GM19240 (cell line): ENCODE data around the gene ACTL10.

Experiments
- DNase-seq: peaks from one replicate; pipeline ENCODE4 v3.0.0; 2011; ENCODE audit warnings: low spot score; ENCODE audit not compliant: insufficient read length

ACTL10 gene

DNA sequence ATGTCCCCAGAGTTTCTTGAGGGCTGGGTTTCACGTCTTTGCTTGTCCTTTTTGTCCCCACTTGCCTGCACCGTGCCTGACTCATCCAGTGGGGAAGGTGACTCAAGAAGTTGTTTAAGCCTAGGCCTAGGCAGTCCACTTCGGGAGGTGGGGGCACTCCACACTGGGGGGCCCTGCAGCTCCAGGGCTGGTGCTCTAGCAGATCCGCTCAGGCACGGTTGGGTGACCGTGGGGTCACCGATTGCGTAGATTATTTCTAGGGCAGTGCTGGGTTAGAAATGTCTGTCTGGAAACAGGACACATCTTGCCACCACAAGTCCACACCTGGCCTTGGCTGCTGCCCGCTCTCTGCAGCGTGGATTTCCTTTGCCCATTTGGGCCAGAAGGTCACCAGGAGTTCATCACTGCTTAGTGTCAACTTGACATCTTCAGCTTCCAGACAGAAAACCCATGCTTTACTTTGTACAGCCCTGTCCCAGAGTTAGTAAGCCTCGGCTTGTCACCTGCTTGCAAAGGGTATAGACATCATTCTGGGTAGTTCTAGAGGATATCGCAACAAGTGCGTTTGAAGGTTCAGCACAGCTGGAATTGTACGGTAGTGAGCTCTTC lies 18.2 kb upstream of the ACTL10 start:
- DNase-seq: no peak

DNA sequence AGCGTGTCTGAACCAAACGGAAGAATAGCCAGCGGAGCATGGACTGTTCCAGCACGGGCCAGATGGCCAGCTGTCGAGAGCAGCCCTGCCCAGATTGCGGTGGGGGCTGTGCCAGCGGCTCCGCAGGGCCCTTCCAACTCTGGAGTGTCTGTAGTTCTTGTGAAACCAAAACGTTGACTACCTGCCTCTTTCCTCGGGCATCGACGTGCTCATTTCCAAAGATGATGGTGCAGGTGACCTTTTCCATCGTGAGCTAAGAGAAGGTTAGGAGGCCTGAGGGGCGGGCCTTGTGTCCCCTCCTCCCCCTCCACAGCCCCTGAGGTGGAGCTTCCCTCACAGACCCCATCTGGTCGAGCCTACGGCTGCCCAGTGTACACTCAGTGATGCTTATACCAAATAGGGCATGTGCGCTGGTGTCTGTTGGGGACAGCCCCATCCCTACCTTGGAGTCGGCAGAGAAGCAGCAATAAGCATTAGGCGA lies 17.5 kb upstream of the ACTL10 start:
- no peak for DNase-seq

DNA sequence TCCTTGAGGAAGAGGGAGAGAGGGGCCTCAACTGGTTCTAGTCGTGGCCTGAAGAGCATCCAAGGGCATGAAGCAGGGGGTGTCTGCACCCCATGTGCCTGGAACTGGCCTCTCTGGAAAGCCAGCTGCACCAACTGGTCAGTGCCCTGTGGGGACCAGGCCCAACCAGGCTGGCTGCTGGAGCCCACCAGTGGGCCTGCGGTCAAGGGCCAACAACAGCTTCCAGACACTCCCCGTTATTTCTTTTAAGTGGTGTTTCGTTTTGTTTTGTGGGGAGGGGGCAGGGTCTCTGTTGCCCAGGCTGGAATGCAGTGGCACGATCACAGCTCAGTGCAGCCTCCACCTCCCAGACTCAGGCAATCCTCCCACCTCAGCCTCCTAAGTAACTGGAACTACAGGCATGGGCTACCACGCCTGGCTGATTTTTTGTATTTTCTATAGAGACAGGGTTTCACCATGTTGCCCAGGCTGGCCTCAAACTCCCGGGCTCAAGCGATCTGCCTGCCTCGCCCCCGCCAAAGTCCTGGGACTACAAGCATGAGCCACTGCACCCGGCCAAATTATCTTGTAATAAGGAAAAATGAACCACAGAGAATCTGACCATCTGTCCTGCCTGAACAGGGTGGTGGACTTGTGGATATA lies 16.5 kb upstream of the ACTL10 start:
- DNase-seq: no peak

DNA sequence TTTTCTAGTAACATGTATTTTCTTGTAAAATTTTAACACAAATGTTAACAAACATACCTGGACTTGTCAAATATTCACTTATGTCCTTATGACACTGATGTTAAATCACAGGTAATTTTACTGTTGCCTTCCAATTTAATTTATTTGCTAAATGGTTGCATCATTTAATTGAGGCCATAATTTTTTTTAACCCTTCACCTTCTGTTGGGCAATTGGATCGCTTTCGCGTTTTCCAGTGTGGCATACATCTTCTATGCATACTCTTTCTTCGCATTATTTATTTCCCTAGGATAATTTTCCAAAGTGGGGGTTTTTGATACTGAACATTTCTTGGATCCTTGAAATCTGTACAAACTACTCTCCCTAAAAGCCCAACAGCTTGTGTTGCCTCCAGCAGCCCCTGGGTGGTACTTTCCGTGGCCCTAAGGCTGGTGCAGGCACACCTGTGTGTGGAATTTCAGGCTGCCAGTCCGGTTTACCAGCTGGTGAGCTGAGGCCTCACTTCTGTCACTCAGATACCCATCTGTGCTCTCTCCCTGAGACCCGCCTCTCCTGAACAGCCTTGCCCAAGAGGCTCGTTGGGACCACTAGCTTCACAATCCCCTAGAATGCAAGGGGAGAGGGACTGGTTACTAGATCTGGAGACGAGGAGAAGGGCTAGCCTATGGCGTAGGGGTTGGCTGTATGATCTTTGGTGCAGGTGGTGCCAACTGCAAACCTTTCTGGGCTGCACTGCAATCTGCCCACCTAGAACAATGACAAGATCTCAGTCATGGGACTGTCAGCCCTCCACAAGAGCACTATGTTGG lies 15.8 kb upstream of the ACTL10 start:
- no peak for DNase-seq

DNA sequence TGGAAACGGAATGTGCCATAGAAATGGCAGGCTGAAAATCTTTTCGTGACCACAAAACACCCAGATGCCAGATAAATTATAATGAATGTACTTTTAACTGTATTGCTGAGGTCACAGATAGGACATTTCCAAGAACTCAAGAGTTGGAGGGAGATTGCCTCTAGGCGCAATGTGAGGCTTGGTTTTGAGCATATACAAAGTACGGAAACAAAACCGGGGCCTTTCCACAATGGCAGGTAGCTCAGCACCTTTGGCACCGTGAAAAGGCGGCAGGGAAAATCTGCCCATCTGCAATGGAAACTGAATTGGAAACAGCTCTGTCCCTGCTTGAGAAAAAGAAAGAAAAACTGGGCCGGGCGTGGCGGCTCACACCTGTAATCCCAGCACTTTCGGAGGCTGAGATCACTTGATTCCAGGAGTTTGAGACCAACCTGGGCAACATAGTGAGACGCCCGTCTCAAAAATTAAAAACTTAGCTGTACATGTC lies 15.1 kb upstream of the ACTL10 start:
- no peak for DNase-seq

DNA sequence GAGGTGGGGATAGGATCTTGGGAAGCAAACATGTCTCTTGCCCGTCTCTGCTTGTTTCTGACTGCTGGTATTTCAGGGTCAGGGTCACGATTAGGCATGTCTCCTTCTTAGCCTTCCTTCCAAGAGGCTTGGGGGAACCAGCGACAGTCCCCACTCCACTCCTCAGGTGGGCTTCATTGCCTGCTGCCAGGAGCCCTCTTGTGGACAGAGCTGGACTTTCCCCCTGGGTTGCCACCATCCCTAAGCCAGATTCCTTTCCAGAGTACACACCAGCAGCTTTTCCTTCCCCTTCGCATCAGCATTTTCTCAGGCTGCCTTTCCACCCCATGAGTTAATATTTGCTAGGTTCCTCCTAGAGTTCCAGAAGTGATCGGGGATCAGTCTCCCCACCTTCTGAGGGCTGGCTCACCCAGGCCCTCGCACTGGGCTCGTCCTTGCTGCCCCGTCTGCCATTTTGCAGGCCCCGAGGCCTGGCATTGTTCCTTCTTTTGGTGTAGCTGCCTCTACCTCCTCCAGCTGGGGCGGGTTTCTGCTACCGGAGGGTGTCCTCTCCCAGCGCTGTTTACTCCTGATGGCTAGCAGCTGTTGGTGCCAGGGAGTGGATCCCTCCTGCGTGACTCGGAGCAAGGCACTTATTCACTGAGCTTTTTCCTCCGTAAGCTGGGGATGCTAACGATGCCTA lies 13.4 kb upstream of the ACTL10 start:
- no peak for DNase-seq

DNA sequence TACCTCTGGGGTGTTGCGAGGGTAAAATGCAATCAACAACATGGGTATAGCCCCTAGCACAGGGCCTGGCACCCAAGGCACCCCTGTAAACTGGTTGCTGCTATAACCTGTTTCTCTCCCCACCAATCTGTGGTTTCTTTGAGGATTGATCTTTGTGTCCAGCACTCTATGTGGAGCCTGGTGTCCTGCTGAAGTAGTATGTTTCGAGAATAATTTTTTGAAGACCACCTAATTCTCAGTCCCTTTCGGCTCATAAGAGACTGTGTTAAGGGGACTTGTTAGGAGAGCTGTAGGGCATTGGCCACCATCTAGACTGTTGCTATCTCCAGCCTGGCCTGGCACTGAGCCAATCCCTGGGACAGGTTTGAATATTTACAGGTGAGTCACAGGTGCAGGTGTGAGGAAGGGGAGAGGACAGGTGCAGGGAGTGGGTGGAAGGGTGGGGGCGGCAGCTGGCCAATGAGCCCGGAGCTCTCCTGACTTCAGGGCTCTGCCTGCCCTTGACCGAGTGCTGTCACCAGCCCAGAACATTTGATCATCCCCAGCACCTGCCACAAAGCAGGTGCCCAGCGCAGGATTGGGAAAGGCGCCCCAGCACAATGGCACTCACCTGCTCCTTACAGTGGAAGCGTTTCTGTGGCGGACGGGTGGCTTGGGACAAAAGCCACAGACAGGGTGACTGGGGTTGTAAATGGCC lies 12.7 kb upstream of the ACTL10 start:
- no peak for DNase-seq

DNA sequence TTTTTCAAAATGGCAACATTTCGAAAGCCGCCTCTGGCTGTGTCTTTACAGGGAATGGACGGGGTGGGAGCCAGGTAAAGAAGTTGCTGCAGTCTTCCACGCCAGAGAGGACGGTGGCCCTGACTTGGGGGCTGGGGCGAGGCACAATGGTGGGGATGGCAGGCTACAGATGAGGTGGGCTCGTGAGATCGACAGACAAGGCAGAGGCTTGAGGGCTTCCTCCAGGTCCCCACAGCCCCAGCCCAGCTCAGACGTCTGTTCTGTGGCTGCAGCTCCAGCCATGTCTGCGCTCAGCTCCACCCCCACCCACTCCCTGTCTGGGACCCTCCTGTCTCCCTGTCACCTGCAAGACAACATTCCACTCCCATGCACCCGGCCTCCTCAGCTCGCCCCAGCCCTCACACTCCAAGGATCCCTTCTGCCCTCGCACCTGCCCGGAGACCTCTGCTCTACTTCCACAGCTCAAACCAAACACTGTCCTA lies 12.0 kb upstream of the ACTL10 start:
- no peak for DNase-seq

DNA sequence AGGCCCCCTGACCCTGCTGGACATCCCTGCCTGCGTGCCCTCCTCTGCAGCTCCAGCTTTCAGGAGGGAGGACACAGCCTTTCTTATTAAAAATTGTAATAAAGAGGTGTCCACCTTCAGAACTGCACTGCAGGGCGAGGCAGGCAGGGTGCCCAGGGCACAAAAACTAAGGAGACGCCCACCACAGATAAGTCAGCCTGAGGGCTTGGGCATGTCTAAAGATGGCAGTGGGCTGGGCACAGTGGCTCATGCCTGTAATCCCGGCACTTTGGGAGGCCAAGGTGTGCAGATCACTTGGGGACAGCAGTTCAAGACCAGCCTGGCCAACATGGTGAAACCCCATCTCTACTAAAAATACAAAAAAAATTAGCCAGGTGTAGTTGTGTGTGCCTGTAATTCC lies 11.6 kb upstream of the ACTL10 start:
- no peak for DNase-seq

DNA sequence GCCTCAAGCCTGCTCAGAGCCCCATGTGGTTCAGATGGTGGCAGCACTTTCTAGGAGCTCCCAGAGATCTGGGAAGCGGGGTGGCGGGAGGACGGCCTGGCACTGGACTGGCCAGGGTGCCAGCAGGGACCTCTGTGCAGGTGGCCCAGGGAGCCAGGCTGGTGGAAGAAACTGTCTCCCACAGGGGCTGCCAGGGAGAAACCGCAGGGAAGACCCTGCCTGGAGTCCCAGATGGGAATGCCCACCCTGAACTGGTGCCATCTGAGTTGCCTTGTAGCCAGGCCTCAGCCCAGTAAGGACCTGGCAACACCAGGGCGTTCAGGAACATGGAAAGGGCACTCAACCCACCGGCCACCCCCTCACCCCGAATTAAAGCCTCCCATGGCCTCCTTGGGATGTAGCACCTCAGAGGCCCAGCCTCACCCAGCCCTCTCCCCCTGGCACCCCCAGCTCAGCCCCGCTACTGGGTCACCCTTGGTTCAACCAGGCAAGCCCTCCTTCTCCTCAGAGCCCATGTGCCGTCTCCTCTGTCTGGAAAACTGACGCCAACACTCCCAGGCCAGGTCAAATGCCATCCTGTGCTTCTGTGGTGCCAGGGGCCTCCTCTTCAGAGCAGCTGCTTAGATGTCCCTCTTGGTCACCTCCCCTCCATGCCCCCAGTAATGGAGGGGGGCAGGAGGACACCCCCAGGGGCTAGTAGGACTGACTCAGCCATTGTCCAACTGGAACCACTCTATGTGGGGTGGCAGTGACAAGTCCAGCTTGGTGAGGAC lies 10.5 kb upstream of the ACTL10 start:
- DNase-seq: no peak

DNA sequence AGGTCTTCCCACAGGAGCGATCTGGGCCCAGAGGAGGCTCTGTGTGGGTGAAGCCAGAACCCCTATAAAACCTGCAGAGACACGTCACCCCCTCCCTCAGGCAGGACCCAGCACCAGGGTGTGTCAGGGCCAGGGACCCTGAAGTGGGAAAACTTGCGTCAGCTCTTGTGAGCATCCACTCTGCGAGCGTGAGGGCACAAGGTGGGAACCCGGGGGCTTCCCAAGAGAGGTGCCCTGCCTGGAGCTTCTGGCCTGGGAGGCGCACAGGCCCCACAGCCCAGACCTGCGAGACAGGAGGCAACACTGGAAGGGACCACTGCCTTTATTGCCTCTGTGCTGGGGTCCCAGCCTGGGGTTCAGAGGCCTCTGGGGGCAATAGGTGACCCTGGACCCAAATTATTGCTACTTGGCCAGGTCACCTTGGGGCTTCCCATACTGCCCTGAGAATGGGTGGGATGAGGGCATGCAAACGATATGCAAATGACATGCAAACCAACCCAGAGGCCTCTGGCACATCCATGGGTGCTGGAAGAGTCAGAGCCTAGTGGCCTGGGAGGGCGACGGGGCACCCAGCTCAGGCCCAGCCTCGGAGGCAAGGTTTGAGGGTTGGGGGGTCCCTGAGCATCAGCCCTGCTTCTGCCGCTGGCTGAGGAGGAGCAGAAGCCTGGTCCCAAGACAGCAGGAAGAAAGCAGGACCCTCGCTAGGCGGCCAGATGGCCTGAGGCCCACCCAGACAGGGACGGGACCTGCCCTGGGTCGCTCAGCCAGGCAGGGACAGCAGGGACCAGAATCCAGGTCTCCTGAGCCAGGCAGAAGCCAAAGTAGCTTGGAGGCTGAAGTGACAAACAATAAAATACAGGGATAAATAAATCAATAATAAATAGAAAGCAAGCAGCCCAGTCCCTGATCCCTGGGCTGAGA lies 9.7 kb upstream of the ACTL10 start:
- DNase-seq: no peak

DNA sequence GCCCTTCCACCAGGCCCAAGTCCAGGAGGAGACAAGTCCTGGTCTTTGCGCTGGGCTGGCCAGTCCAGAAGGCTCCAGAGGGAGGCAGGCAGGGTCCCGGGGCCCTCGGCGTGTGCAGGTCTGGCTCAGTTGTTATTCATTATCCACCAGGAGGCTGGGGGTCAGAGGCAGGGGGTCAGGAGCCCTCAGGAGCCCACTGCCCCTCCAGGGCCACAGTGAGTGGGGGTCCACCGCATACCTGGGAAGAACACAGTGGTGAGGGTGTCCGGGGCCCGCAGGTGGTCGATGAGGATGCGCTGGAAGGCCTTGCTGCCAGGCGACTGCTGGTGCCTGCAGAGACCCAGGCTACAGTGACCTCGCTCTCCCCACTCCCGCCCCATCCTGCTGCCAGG lies 9.0 kb upstream of the ACTL10 start:
- DNase-seq: no peak

DNA sequence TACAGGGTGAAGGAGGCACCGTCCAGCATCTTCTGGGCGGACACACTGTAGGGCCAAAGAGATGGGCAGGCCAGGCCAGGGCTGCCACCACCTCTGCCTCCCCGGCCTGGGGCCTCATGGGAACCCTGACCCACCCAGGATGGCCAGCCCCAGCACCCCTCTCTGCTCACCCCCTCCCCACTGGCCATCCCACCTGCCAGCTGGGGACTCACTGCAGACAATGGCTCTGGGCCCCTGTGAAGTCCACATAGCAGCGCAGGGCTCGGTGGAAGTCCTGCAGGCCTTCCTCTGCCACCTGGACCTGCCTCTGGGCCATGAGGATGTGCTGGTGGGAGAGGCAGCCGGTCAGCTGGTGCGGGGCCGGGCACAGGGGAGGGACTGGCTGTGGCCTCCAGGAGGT lies 8.2 kb upstream of the ACTL10 start:
- no peak for DNase-seq

DNA sequence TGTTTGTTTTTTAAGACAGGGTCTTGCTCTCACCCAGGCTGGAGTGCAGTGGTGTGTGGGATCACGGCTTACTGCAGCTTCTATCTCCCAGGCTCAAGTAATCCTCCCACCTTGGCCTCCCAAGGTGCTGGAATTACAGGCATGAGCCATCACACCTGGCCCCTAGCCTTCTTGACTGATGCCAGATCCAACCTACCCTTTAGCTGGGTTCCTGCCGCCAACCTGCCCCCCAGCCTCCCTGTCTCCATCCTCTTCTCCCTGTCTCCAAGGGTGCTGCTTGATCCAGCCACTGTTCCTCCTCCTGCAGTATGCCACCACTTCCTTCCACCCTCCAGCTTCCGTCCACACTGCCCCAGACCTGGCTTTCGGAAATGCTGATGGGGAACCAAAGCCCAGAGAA lies 7.8 kb upstream of the ACTL10 start:
- DNase-seq: no peak

DNA sequence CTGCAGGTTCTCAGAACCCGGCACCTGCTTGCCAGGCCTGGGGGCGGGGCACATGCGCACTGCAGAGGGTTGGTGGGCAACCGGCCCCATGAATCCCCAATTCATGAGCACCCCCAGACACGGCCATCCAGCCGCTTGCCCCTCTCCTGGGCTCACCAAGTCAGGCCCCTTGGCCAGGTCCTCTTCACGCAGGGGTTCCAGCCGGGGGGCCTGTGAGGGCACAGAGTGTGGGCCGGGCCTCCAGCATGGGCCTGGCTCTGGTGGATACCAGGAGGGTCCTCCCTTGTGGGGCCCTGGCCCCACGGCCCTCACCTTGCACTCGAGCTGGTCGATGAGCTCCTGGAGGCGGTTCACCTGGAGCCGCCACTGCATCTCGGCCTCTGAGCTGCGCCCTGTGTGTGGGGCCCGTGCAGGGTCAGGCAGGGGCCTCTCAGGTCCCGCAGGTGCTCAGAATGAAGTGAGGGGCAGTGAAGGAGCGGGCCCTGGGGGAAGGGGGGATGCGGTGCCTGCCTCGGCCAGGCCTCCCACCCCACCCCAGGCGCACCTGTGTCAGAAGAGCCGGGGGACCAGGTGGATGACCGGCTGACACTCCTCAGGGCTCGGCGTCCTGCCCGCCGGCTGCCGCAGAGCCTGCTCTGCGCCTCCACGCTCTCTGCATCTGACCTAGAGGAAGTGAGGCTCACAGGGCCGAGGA lies 7.3 kb upstream of the ACTL10 start:
- no peak for DNase-seq

DNA sequence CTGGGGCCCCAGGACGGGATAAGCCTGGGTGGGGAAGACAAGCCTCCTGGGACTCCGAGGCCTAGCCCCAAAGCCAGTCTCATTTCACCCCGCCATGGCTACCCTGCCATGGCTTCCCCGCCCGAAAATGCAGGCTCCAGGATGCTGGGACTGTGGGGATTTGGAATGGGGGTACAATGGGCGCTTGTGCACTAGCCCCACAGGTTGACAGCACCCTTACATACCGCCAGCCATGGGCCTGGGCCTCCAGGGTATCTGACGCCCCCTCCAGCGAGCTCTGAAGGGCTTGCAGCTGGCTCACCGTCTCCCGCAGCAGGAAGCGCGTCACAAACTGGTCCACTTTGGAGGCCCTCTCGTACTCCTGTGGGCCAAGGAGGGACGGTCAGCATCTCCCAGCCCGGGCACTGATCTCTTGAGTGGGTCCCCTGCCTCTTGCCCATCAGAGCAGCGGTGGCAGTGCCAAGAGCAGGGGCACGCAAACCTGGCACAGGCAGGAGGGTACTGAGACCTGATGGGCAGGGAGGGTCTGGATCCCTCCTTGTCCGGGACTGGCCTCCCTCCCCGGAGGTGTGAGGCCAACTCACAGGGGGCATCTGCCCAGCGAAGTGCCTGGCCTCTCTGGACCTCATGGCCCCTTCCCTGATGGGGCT lies 6.6 kb upstream of the ACTL10 start:
- no peak for DNase-seq

DNA sequence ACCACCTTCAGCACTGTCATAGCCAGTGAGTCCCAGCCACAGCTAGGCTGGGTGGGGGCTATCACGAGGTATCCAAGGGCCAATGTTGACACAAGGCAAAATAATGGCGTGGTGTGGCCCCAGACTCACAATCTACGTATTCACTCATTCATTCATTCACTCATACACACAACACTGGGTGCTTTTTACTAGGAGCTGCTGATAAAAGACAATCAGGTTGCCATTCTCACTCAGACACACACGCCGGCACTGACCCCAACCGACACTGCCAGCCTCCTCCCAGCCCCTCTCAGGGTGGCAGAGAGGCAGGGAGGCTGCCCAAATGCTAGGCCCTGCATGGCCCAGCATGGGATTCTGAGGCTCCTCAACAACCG lies 6.1 kb upstream of the ACTL10 start:
- DNase-seq: no peak

DNA sequence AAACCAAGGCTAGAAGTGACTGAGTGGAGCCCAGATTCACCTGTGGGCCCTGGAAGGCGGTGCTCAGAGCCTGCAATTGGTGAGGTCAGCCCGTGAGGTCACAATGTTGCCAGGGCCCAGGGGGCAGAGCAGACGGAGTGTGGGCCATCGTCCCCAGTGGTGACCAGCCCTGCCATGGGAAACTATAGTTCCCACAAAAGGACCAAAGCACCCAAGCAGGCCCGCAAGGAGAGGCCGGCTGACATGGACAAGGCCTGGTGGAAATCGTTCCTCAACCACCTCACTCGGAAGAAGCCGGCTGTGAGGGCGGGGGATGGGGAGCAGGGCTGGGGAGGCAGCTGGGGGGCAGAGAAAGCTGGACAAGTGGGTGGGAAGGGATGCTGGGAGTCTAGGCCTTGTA lies 4.6 kb upstream of the ACTL10 start, which contains the start of gene C20orf144:
Gene C20orf144 (plus strand): TSS at position 156 of the 400 bp plus-strand sequence. CDS start 19 bp downstream, at position 175.
- DNase-seq: no peak
